ENCODE results near the gene MFSD1. TPM values are rescaled to one million over a fixed set of nuclear protein-coding genes. Genes with fewer than 3 reads are reported as not detected.

The MFSD1 gene
- total RNA-seq, 4 donors from 2014 or later = 61.2 to 282 (median 143) TPM

GRCh38 chr3:158821847-158822246 lies 20.0 kb downstream of the MFSD1 start:
- no peak for TF ChIP-seq CTCF (IDR thresholded peaks at IDR 0.05; ENCODE audit: low read depth)

DNA sequence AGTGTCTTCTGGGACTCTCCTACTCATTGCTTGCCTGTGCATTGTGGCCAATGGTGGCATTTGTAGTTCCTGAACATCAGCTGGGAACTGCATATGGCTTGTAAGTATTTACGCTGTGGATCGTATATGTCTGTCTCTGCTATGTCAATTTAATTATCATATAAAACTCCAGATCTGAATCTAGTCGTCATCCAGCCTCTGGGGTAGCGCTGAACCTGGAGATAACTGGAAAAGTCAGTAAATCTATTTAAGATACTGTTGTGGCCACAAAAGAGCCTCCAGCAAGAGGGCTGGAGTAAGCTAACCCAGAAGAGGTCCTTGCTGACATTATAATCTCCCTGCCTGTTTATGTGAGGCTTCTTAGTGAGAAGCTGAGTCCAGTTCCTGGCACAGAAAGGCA lies 21.6 kb downstream of the MFSD1 start:
- TF ChIP-seq CTCF (IDR thresholded peaks at IDR 0.05; ENCODE audit: low read depth) = no peak

GRCh38 chr3:158827773-158828172 lies 25.9 kb downstream of the MFSD1 start:
- TF ChIP-seq CTCF (IDR thresholded peaks at IDR 0.05; ENCODE audit: low read depth) = no peak

- TF ChIP-seq CTCF (IDR thresholded peaks at IDR 0.05; ENCODE audit: low read depth) = no peak
Measured at GRCh38 chr3:158830391-158830790, 28.5 kb downstream of the MFSD1 start.

DNA sequence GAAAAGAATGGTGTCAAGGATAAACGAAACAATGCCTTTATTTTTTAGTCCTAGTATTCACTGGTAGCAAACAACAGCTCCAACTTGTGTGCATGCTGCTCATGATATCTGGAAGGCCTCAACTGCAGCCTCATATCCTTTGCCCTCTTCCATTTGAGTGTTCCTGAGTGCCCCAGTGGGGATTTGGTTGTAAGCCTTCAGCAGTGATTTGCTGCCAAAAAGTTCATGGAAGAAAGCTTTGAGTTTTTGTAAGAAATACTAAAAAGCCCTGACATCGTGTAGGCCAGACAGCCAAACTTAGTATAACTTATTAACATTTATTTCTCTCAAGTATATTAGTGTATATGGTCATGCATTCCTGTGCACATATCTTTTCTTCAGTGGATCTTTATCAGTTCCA lies 30.0 kb downstream of the MFSD1 start:
- no peak for TF ChIP-seq CTCF (IDR thresholded peaks at IDR 0.05; ENCODE audit: low read depth)

DNA sequence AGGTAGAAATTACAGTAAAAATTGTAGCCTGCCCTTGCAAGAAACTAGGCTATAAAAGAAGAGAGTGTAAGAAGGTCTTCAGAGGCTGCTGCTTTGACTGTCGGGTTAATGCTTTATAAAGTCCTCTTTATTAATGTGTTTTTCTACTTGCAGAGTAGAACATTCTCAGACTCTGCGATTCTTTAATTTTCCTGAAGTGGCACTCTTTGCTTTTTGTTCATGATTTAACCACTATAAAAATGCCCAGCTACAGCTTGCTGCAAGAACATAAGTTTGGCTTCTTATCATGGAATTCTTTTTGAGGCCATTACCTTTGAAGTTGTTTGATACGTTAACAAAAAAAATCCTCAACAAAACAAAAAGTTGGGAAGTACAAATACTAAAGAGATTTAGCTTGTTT lies 33.8 kb downstream of the MFSD1 start:
- TF ChIP-seq CTCF (IDR thresholded peaks at IDR 0.05; ENCODE audit: low read depth) = no peak

DNA sequence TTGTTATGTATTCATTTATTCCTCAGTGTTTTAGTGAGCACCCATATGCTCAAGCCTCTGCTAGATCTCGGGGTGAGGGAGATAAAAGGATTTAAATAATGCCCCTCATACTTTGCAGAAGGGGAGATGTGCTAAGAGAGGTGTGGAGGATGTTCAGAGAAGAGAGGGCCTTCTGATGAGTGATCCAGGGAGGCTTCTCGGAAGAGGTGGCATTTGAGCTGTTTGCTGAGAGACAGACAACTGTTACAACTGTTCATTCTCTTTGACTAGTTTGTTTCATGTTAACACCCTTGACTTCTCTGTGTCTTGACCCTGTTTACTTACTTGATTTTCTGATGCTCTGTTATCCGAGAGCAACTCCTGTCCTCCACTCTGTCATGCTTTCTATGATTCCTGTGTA lies 34.5 kb downstream of the MFSD1 start:
- no peak for TF ChIP-seq CTCF (IDR thresholded peaks at IDR 0.05; ENCODE audit: low read depth)
